ENCODE data around the gene PPM1G. TPM values are rescaled to one million over a fixed set of nuclear protein-coding genes. Genes with fewer than 3 reads are reported as not detected.

PPM1G gene, protein sequence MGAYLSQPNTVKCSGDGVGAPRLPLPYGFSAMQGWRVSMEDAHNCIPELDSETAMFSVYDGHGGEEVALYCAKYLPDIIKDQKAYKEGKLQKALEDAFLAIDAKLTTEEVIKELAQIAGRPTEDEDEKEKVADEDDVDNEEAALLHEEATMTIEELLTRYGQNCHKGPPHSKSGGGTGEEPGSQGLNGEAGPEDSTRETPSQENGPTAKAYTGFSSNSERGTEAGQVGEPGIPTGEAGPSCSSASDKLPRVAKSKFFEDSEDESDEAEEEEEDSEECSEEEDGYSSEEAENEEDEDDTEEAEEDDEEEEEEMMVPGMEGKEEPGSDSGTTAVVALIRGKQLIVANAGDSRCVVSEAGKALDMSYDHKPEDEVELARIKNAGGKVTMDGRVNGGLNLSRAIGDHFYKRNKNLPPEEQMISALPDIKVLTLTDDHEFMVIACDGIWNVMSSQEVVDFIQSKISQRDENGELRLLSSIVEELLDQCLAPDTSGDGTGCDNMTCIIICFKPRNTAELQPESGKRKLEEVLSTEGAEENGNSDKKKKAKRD
- polyA plus RNA-seq (2011; rRNA removed), result 48.6 and 49.5 TPM in 2 replicates
- polyA minus RNA-seq (2011; rRNA and poly(A)+ RNA removed), result 50.6 and 51.0 TPM in 2 replicates

DNA sequence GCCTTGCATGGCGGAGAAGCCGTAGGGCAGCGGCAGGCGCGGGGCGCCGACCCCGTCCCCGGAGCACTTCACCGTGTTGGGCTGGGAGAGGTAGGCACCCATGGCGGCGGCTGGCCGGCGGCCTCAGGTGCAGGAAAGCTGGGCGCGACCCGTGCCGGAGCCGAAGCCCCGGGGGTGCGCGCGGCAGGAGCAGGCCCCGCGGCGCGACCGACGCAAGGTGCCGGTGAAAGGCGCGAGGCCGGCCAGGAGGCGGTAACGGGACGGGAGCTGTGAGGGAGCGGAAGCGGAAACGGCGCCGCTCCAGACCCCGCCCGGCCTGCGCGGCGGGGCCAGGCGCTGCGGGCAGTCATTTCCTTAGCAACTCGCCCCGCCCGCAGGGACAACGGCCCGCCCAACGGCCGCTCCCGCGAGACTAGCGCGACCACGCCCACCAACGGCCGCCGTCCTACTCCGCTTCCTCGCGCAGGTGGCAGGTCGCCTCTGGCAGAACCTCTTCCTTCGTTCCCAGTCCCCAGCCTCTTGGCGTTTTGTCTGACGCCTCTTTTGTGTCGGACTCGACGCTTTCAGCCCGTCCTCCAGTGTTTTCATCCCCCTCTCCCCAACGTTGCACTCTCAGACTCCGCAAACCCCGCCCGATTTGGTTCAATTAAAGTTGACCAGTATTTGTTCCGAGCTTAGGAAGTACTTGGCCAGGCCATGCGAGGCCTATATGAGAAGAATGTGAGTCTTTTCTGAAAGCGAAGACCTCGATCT lies at the start of gene PPM1G:
TSS of gene PPM1G (minus strand) at position 271 of the 753 bp plus-strand sequence. CDS start at position 102, 169 bp downstream.
- peak; percentile 59 for DNase-seq (ENCODE audit: low read depth, low spot score)
- ChIA-PET CTCF (interaction anchor here (0.6 to 3.4 kb wide), 5 partner anchors 9 to 274 kb away, joined by 3 to 16 read pairs (median 4); no protein-coding TSS in a partner anchor), POLR2A (interaction anchor here (0.8 to 3.1 kb wide), 5 partner anchors 17 to 219 kb away, joined by 3 to 43 read pairs (median 8); partner anchors contain the start of genes CCDC121, GPN1, NRBP1 and ZNF512)
- TF ChIP-seq, protein P1, sequence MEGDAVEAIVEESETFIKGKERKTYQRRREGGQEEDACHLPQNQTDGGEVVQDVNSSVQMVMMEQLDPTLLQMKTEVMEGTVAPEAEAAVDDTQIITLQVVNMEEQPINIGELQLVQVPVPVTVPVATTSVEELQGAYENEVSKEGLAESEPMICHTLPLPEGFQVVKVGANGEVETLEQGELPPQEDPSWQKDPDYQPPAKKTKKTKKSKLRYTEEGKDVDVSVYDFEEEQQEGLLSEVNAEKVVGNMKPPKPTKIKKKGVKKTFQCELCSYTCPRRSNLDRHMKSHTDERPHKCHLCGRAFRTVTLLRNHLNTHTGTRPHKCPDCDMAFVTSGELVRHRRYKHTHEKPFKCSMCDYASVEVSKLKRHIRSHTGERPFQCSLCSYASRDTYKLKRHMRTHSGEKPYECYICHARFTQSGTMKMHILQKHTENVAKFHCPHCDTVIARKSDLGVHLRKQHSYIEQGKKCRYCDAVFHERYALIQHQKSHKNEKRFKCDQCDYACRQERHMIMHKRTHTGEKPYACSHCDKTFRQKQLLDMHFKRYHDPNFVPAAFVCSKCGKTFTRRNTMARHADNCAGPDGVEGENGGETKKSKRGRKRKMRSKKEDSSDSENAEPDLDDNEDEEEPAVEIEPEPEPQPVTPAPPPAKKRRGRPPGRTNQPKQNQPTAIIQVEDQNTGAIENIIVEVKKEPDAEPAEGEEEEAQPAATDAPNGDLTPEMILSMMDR (IDR thresholded peaks at IDR 0.05; ENCODE audit: low read depth, low read length), result no peak
- Histone ChIP-seq H3K27me3 (ENCODE audit: control insufficient read depth, insufficient read depth, low read length) (peaks cover 3% of the 10 kb centered on the region), H3K27ac (ENCODE audit: low read depth, low read length) (peak within 1 kb of the TSS; percentile 31), H3K9me3 (ENCODE audit: control insufficient read depth, insufficient read depth, low read length) (peaks cover 2% of the 10 kb centered on the region; the same call in 1 of the 2 replicates), H3K4me3 (ENCODE audit: low read depth, low read length) (peak within 1 kb of the TSS; percentile 89)

DNA sequence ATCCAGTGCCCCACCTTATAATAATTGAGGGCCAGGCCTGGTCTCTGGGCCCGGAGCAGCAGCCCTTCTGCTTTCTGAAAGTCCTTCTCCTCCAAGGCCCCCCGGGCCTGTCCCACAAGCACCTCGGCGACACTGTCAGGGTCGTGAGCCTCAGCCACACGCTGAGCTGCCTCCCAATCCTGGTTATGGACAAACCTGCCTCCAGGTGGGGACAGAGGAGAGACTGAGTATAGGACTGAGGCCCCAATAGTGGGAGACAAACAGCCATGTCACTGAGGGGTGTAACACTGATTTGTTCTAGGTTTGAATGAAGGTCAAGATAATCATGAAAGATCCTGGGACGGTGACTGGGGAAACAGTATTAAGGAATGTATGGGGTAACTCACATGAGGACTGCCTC lies 44.6 kb upstream of the PPM1G start:
- no peak for DNase-seq (ENCODE audit: low read depth, low spot score)
- Histone ChIP-seq H3K27me3 (ENCODE audit: control insufficient read depth, insufficient read depth, low read length) (no peaks in the 10 kb centered on the region), H3K27ac (ENCODE audit: low read depth, low read length) (no peak overlapping the region), H3K4me3 (ENCODE audit: low read depth, low read length) (no peak overlapping the region), H3K9me3 (ENCODE audit: control insufficient read depth, insufficient read depth, low read length) (no peaks in the 10 kb centered on the region)
- TF ChIP-seq, protein P1 (IDR thresholded peaks at IDR 0.05; ENCODE audit: low read depth, low read length), result no peak
- POLR2A ChIA-PET, result interaction anchor here (1.7 kb wide), 1 partner anchor 26 kb away, joined by 3 read pairs; the partner anchor contains the start of gene NRBP1
- CTCF ChIA-PET, result no interaction called here

DNA sequence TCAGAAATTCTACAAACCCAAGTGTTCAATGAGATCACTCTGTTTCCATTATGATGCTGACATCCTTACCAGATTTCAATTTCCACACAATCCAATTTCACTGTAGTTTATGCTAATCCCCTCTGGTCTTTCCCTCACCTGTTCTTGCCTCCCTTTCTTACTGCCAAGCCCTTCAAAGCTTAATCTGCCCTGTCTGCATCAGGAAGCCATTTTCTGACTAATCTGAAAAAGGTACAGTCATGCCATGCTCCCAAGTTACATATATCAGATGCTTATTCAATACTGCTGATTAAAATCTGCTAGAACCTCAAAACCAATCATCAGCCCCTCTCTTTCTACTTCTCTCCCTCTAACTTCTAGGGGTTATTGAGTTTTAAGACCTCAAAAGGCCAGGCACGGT lies 41.7 kb upstream of the PPM1G start:
- no peak for DNase-seq (ENCODE audit: low read depth, low spot score)
- Histone ChIP-seq H3K27me3 (ENCODE audit: control insufficient read depth, insufficient read depth, low read length) (no peaks in the 10 kb centered on the region), H3K27ac (ENCODE audit: low read depth, low read length) (no peak overlapping the region), H3K4me3 (ENCODE audit: low read depth, low read length) (no peak overlapping the region), H3K9me3 (ENCODE audit: control insufficient read depth, insufficient read depth, low read length) (no peaks in the 10 kb centered on the region)
- TF ChIP-seq, protein P1 (IDR thresholded peaks at IDR 0.05; ENCODE audit: low read depth, low read length), result no peak
- CTCF ChIA-PET, result no interaction called here
- POLR2A ChIA-PET, result no interaction called here

DNA sequence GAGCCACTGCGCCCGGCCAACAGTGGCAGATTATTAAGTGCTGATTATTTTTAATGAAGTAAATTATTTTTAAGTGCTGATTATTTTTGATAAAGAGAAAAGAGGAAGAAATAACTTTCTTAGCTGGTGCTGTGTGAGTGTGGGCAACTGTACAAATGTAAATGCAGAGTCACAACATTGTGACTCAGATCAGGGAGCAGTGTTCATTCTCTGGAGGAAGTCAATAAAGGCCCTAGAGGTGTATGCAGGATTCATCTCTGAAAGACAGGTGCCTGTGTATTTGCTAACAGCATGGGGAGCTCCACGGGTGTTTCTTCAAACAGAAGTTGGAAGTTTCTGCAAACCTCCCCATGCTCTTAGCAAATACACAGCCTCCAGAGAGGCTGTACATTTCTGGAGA lies 39.0 kb upstream of the PPM1G start:
- TF ChIP-seq, protein P1 (IDR thresholded peaks at IDR 0.05; ENCODE audit: low read depth, low read length), result no peak
- no peaks in the 10 kb centered on the region for H3K27me3 ChIP-seq (ENCODE audit: control insufficient read depth, insufficient read depth, low read length)
- no peaks in the 10 kb centered on the region for H3K9me3 ChIP-seq (ENCODE audit: control insufficient read depth, insufficient read depth, low read length)
- no peak overlapping the region for H3K27ac ChIP-seq (ENCODE audit: low read depth, low read length)
- DNase-seq (ENCODE audit: low read depth, low spot score), result no peak
- ChIA-PET POLR2A (no interaction called here), CTCF (no interaction called here)
- no peak overlapping the region for H3K4me3 ChIP-seq (ENCODE audit: low read depth, low read length)

All from AG04450 (cell line).